Endodermal cell (in vitro differentiated cells): ENCODE measurements around the gene MNAT1. TPM values are rescaled to one million over a fixed set of nuclear protein-coding genes. Genes with fewer than 3 reads are reported as not detected.
A peak's percentile ranks its signal among the peaks of the same experiment; 100 is the strongest.

Source experiments
- DNase-seq: peaks from one replicate; pipeline ENCODE4 v3.0.0-alpha.2; 2017
- H3K27ac ChIP-seq: 2 replicates; pipeline ENCODE4 v1.5.1; 2013; ENCODE audit warnings: mild to moderate bottlenecking, low read depth, low read length, moderate library complexity
- H3K27me3 ChIP-seq: 2 replicates; pipeline ENCODE4 v1.6.1; 2013; ENCODE audit warnings: mild to moderate bottlenecking, low read length, moderate library complexity; ENCODE audit not compliant: insufficient read depth, control insufficient read depth, poor library complexity, severe bottlenecking
- H3K36me3 ChIP-seq: 2 replicates; pipeline ENCODE4 v1.7.0; 2013; ENCODE audit warnings: mild to moderate bottlenecking, low read length, moderate library complexity; ENCODE audit not compliant: control insufficient read depth, insufficient read depth
- H3K4me1 ChIP-seq: one replicate; pipeline ENCODE4 v1.7.0; 2013; ENCODE audit warnings: low read length; ENCODE audit not compliant: control insufficient read depth, insufficient read depth
- H3K4me3 ChIP-seq: 2 replicates; pipeline ENCODE4 v1.5.1; 2013; ENCODE audit warnings: mild to moderate bottlenecking, low read length, moderate library complexity
- H3K9ac ChIP-seq: 2 replicates; pipeline ENCODE4 v1.6.1; 2013; ENCODE audit warnings: mild to moderate bottlenecking, low read length, moderate library complexity; ENCODE audit not compliant: poor library complexity, severe bottlenecking; ENCODE audit errors: extremely low read depth
- H3K9me3 ChIP-seq: 2 replicates; pipeline ENCODE4 v1.6.1; 2013; ENCODE audit warnings: mild to moderate bottlenecking, low read length, moderate library complexity; ENCODE audit not compliant: control insufficient read depth
- H3K27ac Mint-ChIP-seq: 2 replicates; pipeline ENCODE4 v1.8.0; 2020; ENCODE audit warnings: mixed read lengths
- H3K27me3 Mint-ChIP-seq: 2 replicates; pipeline ENCODE4 v1.8.0; 2021; ENCODE audit warnings: mild to moderate bottlenecking, mixed read lengths; ENCODE audit not compliant: insufficient read depth
- H3K36me3 Mint-ChIP-seq: 2 replicates; pipeline ENCODE4 v1.8.0; 2020; ENCODE audit warnings: low read depth, mixed read lengths
- H3K4me1 Mint-ChIP-seq: 2 replicates; pipeline ENCODE4 v1.8.0; 2020; ENCODE audit warnings: mixed read lengths
- H3K4me3 Mint-ChIP-seq: 2 replicates; pipeline ENCODE4 v1.8.0; 2020; ENCODE audit warnings: mild to moderate bottlenecking, moderate library complexity, mixed read lengths
- H3K9me3 Mint-ChIP-seq: 2 replicates; pipeline ENCODE4 v1.8.0; 2020; ENCODE audit warnings: mild to moderate bottlenecking, mixed read lengths
- WGBS, 2 experiments: methylation state at CpG; one replicate each; pipeline versions ENCODE4 v1.1.5 to v1.1.7; 2013; ENCODE audit warnings: missing lambda C conversion rate in 2 of 2, mixed read lengths in 1 of 2; ENCODE audit not compliant: insufficient coverage in 1 of 2, insufficient read length in 1 of 2; 5-methylcytosine and 5-hydroxymethylcytosine counted together
- total RNA-seq, 2 donors: library from RNA; stranded (reverse); fragmentation: NEBNext Ultra II Directional in 1 of 2; extraction: Animal tissue kit (Norgen Biotek cat#: 25700) in 1 of 2; gene quantifications; 2 replicates in 1 of 2; 3 replicates in 1 of 2; pipeline ENCODE4 v1.2.1, GENCODE V29; 2021
- TF ChIP-seq, protein P1 (sequence below): fragments of 200-600 bp; sonication (generic); conservative IDR thresholded peaks from 2 replicates; pipeline ENCODE4 v1.5.0; 2021; ENCODE audit warnings: antibody characterized with exemption, mild to moderate bottlenecking

MNAT1 gene
- total RNA-seq, 2 donors from 2014 or later = 36.8 to 42.6 TPM

DNA sequence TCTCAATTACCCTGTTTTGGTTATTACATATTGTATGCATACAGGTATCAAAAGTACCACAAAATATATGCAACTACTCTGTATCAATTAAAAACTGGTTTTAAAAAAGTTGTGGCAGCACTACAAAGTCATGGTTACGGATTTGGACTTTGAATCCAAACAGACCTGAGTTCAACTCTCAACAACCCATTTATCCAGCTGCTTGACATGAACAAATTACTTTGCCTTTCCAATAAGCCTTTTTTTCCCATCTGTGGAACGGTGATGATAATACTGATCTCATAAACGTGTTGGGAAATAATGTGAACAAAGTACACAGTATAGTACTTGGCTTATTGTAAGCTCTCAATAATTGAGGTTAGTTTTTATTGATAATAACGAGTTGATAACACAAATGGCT is 85.0 kb downstream of the MNAT1 start:
- Mint-ChIP-seq H3K36me3 (peaks cover 10% of the 10 kb centered on the region), H3K4me3 (no peak overlapping the region), H3K4me1 (no peaks in the 10 kb centered on the region), H3K9me3 (no peaks in the 10 kb centered on the region), H3K27ac (no peak overlapping the region), H3K27me3 (no peaks in the 10 kb centered on the region)
- peaks cover 6% of the 10 kb centered on the region for H3K36me3 ChIP-seq
- H3K4me1 ChIP-seq = no peaks in the 10 kb centered on the region
- no peak for DNase-seq
- H3K27ac ChIP-seq = no peak overlapping the region
- H3K9ac ChIP-seq = no peak overlapping the region
- 96 to 100% methylated on average over 1 to 3 of the region's 4 CpGs for WGBS, 2 experiments
- H3K9me3 ChIP-seq = no peaks in the 10 kb centered on the region
- no peaks in the 10 kb centered on the region for H3K27me3 ChIP-seq
- TF ChIP-seq, protein P1, sequence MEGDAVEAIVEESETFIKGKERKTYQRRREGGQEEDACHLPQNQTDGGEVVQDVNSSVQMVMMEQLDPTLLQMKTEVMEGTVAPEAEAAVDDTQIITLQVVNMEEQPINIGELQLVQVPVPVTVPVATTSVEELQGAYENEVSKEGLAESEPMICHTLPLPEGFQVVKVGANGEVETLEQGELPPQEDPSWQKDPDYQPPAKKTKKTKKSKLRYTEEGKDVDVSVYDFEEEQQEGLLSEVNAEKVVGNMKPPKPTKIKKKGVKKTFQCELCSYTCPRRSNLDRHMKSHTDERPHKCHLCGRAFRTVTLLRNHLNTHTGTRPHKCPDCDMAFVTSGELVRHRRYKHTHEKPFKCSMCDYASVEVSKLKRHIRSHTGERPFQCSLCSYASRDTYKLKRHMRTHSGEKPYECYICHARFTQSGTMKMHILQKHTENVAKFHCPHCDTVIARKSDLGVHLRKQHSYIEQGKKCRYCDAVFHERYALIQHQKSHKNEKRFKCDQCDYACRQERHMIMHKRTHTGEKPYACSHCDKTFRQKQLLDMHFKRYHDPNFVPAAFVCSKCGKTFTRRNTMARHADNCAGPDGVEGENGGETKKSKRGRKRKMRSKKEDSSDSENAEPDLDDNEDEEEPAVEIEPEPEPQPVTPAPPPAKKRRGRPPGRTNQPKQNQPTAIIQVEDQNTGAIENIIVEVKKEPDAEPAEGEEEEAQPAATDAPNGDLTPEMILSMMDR = no peak
- no peak overlapping the region for H3K4me3 ChIP-seq

- H3K4me3 Mint-ChIP-seq = no peak overlapping the region
- Histone ChIP-seq H3K4me3 (no peak overlapping the region), H3K9me3 (no peaks in the 10 kb centered on the region), H3K4me1 (no peaks in the 10 kb centered on the region), H3K9ac (no peak overlapping the region), H3K36me3 (peaks cover 20% of the 10 kb centered on the region), H3K27ac (no peak overlapping the region), H3K27me3 (no peaks in the 10 kb centered on the region)
- WGBS, 2 experiments = 90 to 100% methylated on average over 1 to 5 of the region's 5 CpGs
- TF ChIP-seq, protein P1 = no peak
- H3K27ac Mint-ChIP-seq = no peak overlapping the region
- H3K27me3 Mint-ChIP-seq = no peaks in the 10 kb centered on the region
- no peaks in the 10 kb centered on the region for H3K9me3 Mint-ChIP-seq
- DNase-seq = peak; percentile 28
- peaks cover 19% of the 10 kb centered on the region for H3K36me3 Mint-ChIP-seq
- H3K4me1 Mint-ChIP-seq = no peaks in the 10 kb centered on the region
Measured at GRCh38 chr14:60838601-60839000, 104.0 kb downstream of the MNAT1 start.

DNA sequence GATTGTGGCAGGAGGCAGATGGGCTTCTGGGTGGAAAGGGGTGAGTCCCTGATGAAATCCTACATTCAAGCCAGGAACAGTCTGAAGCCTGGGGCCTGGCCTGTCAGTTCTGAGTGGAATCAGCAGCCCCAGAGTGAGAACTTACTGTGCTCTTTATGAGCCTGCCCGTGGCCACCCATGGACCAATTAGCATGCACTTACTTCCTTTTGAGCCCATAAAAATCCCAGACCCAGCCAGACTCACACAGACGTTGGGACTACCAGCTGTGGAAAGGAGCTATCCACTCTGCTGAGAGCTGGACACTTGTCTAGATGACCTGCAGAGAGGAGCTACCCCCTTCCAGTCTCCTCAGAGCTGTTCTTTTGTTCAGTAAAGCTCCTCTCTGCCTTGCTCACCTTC is 104.5 kb downstream of the MNAT1 start:
- Histone ChIP-seq H3K4me1 (no peaks in the 10 kb centered on the region), H3K4me3 (no peak overlapping the region), H3K9me3 (no peaks in the 10 kb centered on the region), H3K9ac (no peak overlapping the region), H3K27me3 (no peaks in the 10 kb centered on the region), H3K36me3 (peaks cover 20% of the 10 kb centered on the region), H3K27ac (no peak overlapping the region)
- peak; percentile 28 for DNase-seq
- 67 to 88% methylated on average over 1 to 2 of the region's 2 CpGs for WGBS, 2 experiments
- Mint-ChIP-seq H3K9me3 (no peaks in the 10 kb centered on the region), H3K4me1 (no peaks in the 10 kb centered on the region), H3K27me3 (no peaks in the 10 kb centered on the region), H3K36me3 (peaks cover 19% of the 10 kb centered on the region), H3K27ac (no peak overlapping the region), H3K4me3 (no peak overlapping the region)
- TF ChIP-seq, protein P1 = no peak
